GM12865 (cell line): ENCODE measurements around the gene HAAO.

ENCODE experiments used
- DNase-seq: peaks from one replicate; pipeline ENCODE4 v3.0.0; 2010; ENCODE audit warnings: low read depth
- H3K4me3 ChIP-seq: 2 replicates; pipeline ENCODE4 v1.5.1; 2011; ENCODE audit warnings: mild to moderate bottlenecking, low read depth, low read length, control low read depth
- TF ChIP-seq, protein P1 (sequence below): IDR thresholded peaks from 2 replicates; pipeline ENCODE4 v1.5.1; 2011; ENCODE audit warnings: low read length, control low read depth, low read depth, inconsistent platforms; ENCODE audit not compliant: insufficient read depth; ENCODE audit errors: missing control alignments

Gene HAAO

DNA sequence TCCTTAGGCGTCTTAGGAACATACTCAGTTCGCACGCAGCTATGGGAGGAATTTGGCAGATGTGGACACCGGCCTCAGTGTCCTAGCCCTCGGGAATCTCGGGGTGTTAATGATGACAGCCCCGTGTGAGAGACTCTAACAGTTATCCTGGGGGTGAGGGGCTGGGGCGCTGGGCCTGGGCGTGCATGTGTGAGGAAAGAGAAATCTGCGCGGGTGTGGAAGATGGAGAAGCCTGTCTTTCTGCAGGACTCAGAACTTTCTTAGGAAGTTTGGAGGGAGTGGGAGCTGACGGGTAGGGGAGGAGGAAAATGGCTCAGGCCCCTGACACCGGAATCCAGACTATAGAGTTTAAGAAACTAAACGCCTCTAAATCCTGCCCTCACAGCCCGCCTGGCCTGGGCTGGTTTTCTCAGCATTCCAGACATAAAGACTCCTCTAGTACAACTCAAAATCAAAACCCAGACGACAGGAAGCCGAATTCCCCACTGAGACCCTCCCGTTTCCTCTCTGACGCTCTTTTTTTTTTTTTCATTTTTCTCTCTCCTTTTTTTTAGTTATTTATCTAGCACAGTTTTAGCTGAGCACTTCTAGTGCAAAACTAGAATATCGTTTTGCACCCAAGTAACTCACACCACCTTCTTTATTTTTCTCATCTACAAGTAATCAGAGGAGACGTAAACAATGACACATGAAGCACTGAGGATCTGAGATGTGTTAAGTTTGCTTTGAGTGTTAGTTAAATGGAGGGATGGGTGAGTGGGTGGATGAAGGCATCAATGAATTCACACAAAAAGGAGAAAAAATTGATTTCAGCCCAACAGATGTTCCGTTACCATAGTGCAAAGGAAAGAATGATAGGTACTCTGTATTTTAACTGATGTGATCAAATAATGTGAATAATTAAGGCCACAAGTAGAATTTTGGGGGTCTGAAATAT lies 1.2 kb upstream of the HAAO start:
- peak overlapping the region; percentile 84 for H3K4me3 ChIP-seq
- DNase-seq, result no peak

DNA sequence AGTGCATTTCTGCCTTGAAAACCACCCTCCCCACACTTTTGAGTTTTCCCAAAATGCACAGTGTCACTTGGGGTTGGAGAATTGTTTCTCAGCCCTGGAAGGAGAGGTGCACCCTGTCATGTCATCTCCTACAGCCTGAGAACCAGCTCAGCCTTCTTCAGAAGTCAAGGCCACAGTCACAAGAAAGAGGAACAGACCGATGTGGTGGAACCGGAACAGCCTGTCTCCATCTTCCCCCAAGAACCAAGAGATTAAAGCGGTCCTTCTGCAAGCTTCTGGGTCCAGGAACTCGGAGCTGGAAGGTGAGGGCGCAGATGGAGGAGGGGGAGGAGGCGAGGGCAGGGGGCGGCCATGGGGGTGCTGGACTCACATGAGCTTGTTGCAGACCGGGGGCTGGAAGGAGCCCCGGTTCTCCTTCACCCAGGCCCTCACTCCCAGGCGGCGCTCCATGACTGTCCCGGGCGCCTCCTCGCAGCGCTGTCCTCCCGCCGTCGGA lies 248 bp downstream of the HAAO start:
- DNase-seq, result peak; percentile 65
- peak overlapping the region; percentile 84 for H3K4me3 ChIP-seq
- TF ChIP-seq, protein P1, sequence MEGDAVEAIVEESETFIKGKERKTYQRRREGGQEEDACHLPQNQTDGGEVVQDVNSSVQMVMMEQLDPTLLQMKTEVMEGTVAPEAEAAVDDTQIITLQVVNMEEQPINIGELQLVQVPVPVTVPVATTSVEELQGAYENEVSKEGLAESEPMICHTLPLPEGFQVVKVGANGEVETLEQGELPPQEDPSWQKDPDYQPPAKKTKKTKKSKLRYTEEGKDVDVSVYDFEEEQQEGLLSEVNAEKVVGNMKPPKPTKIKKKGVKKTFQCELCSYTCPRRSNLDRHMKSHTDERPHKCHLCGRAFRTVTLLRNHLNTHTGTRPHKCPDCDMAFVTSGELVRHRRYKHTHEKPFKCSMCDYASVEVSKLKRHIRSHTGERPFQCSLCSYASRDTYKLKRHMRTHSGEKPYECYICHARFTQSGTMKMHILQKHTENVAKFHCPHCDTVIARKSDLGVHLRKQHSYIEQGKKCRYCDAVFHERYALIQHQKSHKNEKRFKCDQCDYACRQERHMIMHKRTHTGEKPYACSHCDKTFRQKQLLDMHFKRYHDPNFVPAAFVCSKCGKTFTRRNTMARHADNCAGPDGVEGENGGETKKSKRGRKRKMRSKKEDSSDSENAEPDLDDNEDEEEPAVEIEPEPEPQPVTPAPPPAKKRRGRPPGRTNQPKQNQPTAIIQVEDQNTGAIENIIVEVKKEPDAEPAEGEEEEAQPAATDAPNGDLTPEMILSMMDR, result no peak

More for the DNA sequence above, 1.2 kb upstream of the HAAO start:
- TF ChIP-seq, protein P1, result no peak

DNA sequence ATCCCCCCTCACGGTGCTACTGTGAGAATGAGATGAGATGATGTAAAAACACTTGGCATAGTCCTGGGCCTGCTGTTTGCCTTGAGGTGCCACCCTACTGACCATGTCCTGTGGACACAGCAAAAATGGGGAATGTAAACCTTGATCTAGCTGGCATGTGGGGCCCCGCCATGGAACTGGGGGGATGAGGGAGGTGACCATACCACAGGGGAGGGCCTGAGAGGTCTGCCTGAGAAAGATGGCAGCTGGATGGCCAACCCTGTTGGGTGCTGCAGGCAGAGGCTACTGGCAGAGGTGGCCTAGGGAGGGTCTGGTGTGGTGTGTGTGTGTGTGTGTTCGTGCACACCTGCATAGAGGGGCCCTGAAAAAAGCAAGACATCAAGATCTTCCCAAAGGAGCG lies 777 bp downstream of the HAAO start:
- TF ChIP-seq, protein P1, result no peak
- no peak for DNase-seq
- H3K4me3 ChIP-seq, result peak overlapping the region; percentile 84

DNA sequence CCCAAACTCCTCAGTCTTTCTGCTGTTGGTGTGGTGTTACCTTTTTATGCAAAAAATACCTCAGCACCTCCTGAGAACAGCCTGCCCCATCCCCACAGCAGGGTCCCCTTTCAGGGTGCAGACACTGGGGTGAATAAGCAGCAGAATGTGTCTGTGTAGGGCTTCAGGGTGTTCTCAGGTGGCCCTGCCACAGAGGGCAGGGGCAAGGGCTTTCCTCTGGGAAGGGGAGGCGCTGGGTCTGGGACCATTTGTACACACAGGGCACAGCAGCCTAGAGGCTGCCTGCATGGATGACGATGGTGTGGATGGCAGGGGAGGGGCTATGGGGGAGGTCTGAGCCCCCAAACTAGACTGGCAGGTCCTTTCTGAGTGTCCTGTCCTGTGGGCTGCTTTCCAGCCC lies 2.6 kb downstream of the HAAO start:
- no peak for DNase-seq
- TF ChIP-seq, protein P1, result no peak
- no peak overlapping the region for H3K4me3 ChIP-seq

DNA sequence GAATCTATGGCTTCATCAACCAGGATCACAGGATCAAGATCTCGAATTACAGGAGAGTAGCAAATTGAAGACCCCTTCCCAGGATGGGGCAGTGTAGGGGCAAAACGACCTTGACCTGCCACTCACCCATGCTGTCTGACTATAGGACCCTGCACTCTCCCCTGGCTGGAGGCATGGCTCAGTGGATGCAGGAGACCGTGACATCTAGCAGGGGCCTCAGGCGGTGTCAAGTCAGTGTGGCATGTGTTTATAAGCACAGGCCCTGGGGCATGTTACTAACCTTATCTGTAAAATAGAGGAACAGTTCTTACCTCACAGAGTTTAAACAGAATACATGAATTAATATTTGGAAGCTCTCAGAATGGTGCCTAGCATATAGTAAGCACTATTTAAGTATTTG lies 3.5 kb downstream of the HAAO start:
- TF ChIP-seq, protein P1, result no peak
- DNase-seq, result no peak
- H3K4me3 ChIP-seq, result no peak overlapping the region

DNA sequence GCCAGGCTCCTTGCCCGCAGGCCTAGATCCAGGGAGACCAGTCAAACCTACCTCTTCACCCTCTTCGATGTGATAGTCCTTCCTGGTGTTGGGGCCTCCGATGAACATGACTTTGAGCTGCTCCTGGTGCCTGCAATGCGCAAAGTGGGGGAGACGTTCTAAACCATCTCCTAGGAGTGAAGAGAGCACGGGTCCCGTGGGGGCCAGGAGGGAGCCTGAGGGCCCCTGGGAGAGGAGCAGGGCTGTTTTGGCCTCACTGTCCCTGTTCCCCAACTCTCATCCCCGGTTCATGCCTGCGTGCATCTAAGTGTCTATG lies 3.9 kb downstream of the HAAO start:
- H3K4me3 ChIP-seq, result no peak overlapping the region
- TF ChIP-seq, protein P1, result no peak
- no peak for DNase-seq
